C4-2B (cell line): Measurements from ENCODE around the gene AFF2.

Experiments used
- CTCF ChIP-seq: fragments of 450-650 bp; conservative IDR thresholded peaks from 2 replicates; pipeline ENCODE4 v1.5.1; 2017; ENCODE audit warnings: mild to moderate bottlenecking
- ZFX ChIP-seq: fragments of 450-650 bp; IDR thresholded peaks from 2 replicates; pipeline ENCODE4 v1.6.1; 2017

- no peak for TF ChIP-seq CTCF
- no peak for TF ChIP-seq ZFX
Measured at GRCh38 chrX:148961985-148962384, 461.6 kb downstream of the AFF2 start.
